Stimulated activated memory B cell treated with anti-CD40 and anti-IgM and Interleukin-4, amounts not matched to agents 10 μg/mL and 1 μg/mL and 100 μg/mL, for 72 hours (primary cell): ENCODE data around the gene GPX2.
A peak's percentile ranks its signal among the peaks of the same experiment; 100 is the strongest.
"Not testable (repeated sequence)": the region's sequence is repeated elsewhere in the genome, so short reads cannot be mapped to it uniquely, and the experiment has no call there.

Experiments used
- ATAC-seq: fragments of 150-1000 bp; cut with Tn5 transposase; 2 replicates; pipeline ENCODE4 v1.10.0; 2021
- H3K27ac Mint-ChIP-seq: one replicate; pipeline ENCODE4 v1.8.0; 2022; ENCODE audit warnings: mild to moderate bottlenecking, mixed read lengths
- H3K27me3 Mint-ChIP-seq: one replicate; pipeline ENCODE4 v1.8.0; 2022; ENCODE audit warnings: mixed read lengths
- H3K36me3 Mint-ChIP-seq: one replicate; pipeline ENCODE4 v1.8.0; 2022; ENCODE audit warnings: mixed read lengths
- H3K4me1 Mint-ChIP-seq: one replicate; pipeline ENCODE4 v1.8.0; 2022; ENCODE audit warnings: mixed read lengths
- H3K4me3 Mint-ChIP-seq: one replicate; pipeline ENCODE4 v1.8.0; 2022; ENCODE audit warnings: mild to moderate bottlenecking, moderate library complexity, mixed read lengths
- H3K9me3 Mint-ChIP-seq: one replicate; pipeline ENCODE4 v1.8.0; 2022; ENCODE audit warnings: mixed read lengths

Gene GPX2

GRCh38 chr14:64915797-64916196, 26.7 kb downstream of the GPX2 start:
- ATAC-seq = no peak
- Mint-ChIP-seq H3K9me3 (no peaks in the 10 kb centered on the region), H3K4me1 (peaks cover 56% of the 10 kb centered on the region), H3K4me3 (peak overlapping the region; percentile 94), H3K27ac (no peak overlapping the region), H3K36me3 (peaks cover 6% of the 10 kb centered on the region), H3K27me3 (no peaks in the 10 kb centered on the region)

GRCh38 chr14:64915029-64915424, 27.5 kb downstream of the GPX2 start:
- Mint-ChIP-seq H3K4me3 (peak overlapping the region; percentile 94), H3K27ac (peak overlapping the region; percentile 98), H3K27me3 (no peaks in the 10 kb centered on the region), H3K4me1 (peaks cover 50% of the 10 kb centered on the region), H3K9me3 (no peaks in the 10 kb centered on the region), H3K36me3 (peaks cover 6% of the 10 kb centered on the region)
- no peak for ATAC-seq

- Mint-ChIP-seq H3K4me1 (peaks cover 45% of the 10 kb centered on the region), H3K27ac (peak within 1 kb of the TSS; percentile 98), H3K36me3 (peaks cover 6% of the 10 kb centered on the region), H3K4me3 (peak within 1 kb of the TSS; percentile 94), H3K9me3 (no peaks in the 10 kb centered on the region), H3K27me3 (no peaks in the 10 kb centered on the region)
- peak; percentile 100 for ATAC-seq
Observed at GRCh38 chr14:64914237-64915028, 28.1 kb downstream of the GPX2 start, which contains the start of gene CHURC1. Gene CHURC1 (plus strand): TSS chr14:64914455. CDS start chr14:64914496, 41 bp downstream.

GRCh38 chr14:64913477-64913876, 29.1 kb downstream of the GPX2 start:
- peaks cover 40% of the 10 kb centered on the region for H3K4me1 Mint-ChIP-seq
- H3K27me3 Mint-ChIP-seq, H3K4me3 Mint-ChIP-seq, H3K9me3 Mint-ChIP-seq, ATAC-seq, H3K36me3 Mint-ChIP-seq: not testable (repeated sequence)
- peak overlapping the region; percentile 98 for H3K27ac Mint-ChIP-seq

- peaks cover 6% of the 10 kb centered on the region for H3K27me3 Mint-ChIP-seq
- peaks cover 28% of the 10 kb centered on the region for H3K4me1 Mint-ChIP-seq
- ATAC-seq = no peak
- no peak overlapping the region for H3K4me3 Mint-ChIP-seq
- no peaks in the 10 kb centered on the region for H3K9me3 Mint-ChIP-seq
- no peaks in the 10 kb centered on the region for H3K36me3 Mint-ChIP-seq
- H3K27ac Mint-ChIP-seq = no peak overlapping the region
Observed at GRCh38 chr14:64912261-64912660, 30.3 kb downstream of the GPX2 start.

- Mint-ChIP-seq H3K27me3 (peaks cover 19% of the 10 kb centered on the region), H3K9me3 (no peaks in the 10 kb centered on the region), H3K4me3 (no peak overlapping the region)
Observed at GRCh38 chr14:64910847-64911495, 31.6 kb downstream of the GPX2 start.

GRCh38 chr14:64906022-64906421, 36.5 kb downstream of the GPX2 start:
- Mint-ChIP-seq H3K4me3 (no peak overlapping the region), H3K27ac (no peak overlapping the region), H3K36me3 (no peaks in the 10 kb centered on the region), H3K27me3 (peaks cover 34% of the 10 kb centered on the region), H3K9me3 (no peaks in the 10 kb centered on the region), H3K4me1 (no peaks in the 10 kb centered on the region)
- no peak for ATAC-seq

More at GRCh38 chr14:64910847-64911495, 31.6 kb downstream of the GPX2 start:
- Mint-ChIP-seq H3K4me1 (peaks cover 19% of the 10 kb centered on the region), H3K27ac (no peak overlapping the region), H3K36me3 (no peaks in the 10 kb centered on the region)
- no peak for ATAC-seq

- Mint-ChIP-seq H3K27ac (no peak overlapping the region), H3K27me3 (peaks cover 17% of the 10 kb centered on the region), H3K4me1 (no peaks in the 10 kb centered on the region), H3K9me3 (no peaks in the 10 kb centered on the region), H3K4me3 (no peak overlapping the region), H3K36me3 (no peaks in the 10 kb centered on the region)
- ATAC-seq = no peak
Observed at GRCh38 chr14:64899958-64900357, 42.6 kb downstream of the GPX2 start.

GRCh38 chr14:64891839-64892375, 50.6 kb downstream of the GPX2 start:
- Mint-ChIP-seq H3K9me3 (no peaks in the 10 kb centered on the region), H3K27me3 (peaks cover 28% of the 10 kb centered on the region), H3K27ac (no peak overlapping the region), H3K36me3 (no peaks in the 10 kb centered on the region), H3K4me1 (no peaks in the 10 kb centered on the region), H3K4me3 (no peak overlapping the region)
- peak; percentile 57 for ATAC-seq

GRCh38 chr14:64891173-64891838, 51.2 kb downstream of the GPX2 start:
- no peak overlapping the region for H3K4me3 Mint-ChIP-seq
- no peaks in the 10 kb centered on the region for H3K9me3 Mint-ChIP-seq
- no peaks in the 10 kb centered on the region for H3K4me1 Mint-ChIP-seq
- H3K27me3 Mint-ChIP-seq = peaks cover 28% of the 10 kb centered on the region
- ATAC-seq = no peak
- H3K27ac Mint-ChIP-seq = no peak overlapping the region
- no peaks in the 10 kb centered on the region for H3K36me3 Mint-ChIP-seq

GRCh38 chr14:64889352-64889751, 53.2 kb downstream of the GPX2 start:
- H3K27me3 Mint-ChIP-seq = peaks cover 33% of the 10 kb centered on the region
- no peak for ATAC-seq
- H3K4me3 Mint-ChIP-seq = no peak overlapping the region
- H3K4me1 Mint-ChIP-seq = no peaks in the 10 kb centered on the region
- no peaks in the 10 kb centered on the region for H3K36me3 Mint-ChIP-seq
- no peaks in the 10 kb centered on the region for H3K9me3 Mint-ChIP-seq
- no peak overlapping the region for H3K27ac Mint-ChIP-seq
